T-helper 17 cell (primary cell): ENCODE measurements around the gene DISC1. TPM values are rescaled to one million over a fixed set of nuclear protein-coding genes. Genes with fewer than 3 reads are reported as not detected.
A peak's percentile ranks its signal among the peaks of the same experiment; 100 is the strongest.

Source experiments
- ATAC-seq: fragments of 150-1000 bp; cut with Tn5 transposase; 2 replicates; pipeline ENCODE4 v1.10.0; 2021; ENCODE audit warnings: mild to moderate bottlenecking, moderate library complexity
- DNase-seq, 3 donors: peaks; one replicate each; pipeline versions ENCODE4 v3.0.0 to v3.0.0-alpha.2; 2020 to 2021
- H3K9me3 ChIP-seq: one replicate; pipeline ENCODE4 v1.7.0; 2013; ENCODE audit warnings: low read length, mild to moderate bottlenecking; ENCODE audit not compliant: control insufficient read depth, poor library complexity, severe bottlenecking
- H3K27ac Mint-ChIP-seq: one replicate; pipeline ENCODE4 v1.8.0; 2022; ENCODE audit warnings: mild to moderate bottlenecking, moderate library complexity, mixed read lengths
- H3K27me3 Mint-ChIP-seq: one replicate; pipeline ENCODE4 v1.8.0; 2022; ENCODE audit warnings: mixed read lengths
- H3K36me3 Mint-ChIP-seq: one replicate; pipeline ENCODE4 v1.8.0; 2022; ENCODE audit warnings: low read depth, mixed read lengths
- H3K4me1 Mint-ChIP-seq: one replicate; pipeline ENCODE4 v1.8.0; 2022; ENCODE audit warnings: mild to moderate bottlenecking, mixed read lengths
- H3K4me3 Mint-ChIP-seq: one replicate; pipeline ENCODE4 v1.8.0; 2022; ENCODE audit warnings: mild to moderate bottlenecking, moderate library complexity, mixed read lengths
- total RNA-seq, 4 donors: library from RNA in 2 of 4; stranded (reverse) in 2 of 4; gene quantifications; one replicate each; pipeline ENCODE4 v1.2.3 and lab custom pipeline; 2022 to 2026

DISC1 gene
- total RNA-seq, 2 donors from 2014 or later, result 16.2 to 17.4 TPM

DNA sequence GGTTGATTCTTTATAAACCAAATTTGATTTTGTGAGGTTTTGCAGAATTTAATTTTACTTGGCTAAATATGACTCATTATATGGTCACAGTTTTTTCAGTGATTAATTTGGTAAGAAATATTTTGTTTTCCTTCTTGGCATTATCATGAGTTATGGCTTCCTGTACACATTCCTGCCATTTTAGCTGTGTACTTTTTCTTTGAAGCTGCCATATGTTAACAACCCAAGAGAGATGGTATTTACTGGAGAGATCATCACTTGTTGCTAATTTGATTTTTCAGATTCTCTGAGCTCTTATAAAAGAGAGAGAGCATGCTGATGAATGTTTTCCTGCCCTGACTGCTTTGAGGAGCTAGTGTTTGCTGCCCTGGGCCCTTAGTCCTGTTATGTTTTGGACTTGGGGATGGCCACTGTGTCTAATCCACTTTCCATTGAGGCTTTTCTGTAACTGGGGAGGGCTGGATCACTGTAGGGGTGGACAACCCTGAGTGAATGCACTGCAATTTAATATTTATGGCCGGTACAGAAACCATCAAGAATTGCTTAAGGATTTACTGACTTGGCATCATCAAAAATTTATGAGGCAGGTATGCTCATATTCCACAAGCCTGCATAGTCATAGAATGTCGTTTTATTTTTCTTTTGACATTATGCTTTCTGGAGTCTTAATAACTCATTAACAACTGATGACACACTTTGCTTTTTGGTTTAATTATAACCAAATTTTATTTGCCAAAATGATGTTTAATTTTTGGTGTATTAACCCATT is 200.9 kb downstream of the DISC1 start:
- Mint-ChIP-seq H3K4me1 (peaks cover 9% of the 10 kb centered on the region), H3K27ac (no peak overlapping the region)
- no peak for ATAC-seq

DNA sequence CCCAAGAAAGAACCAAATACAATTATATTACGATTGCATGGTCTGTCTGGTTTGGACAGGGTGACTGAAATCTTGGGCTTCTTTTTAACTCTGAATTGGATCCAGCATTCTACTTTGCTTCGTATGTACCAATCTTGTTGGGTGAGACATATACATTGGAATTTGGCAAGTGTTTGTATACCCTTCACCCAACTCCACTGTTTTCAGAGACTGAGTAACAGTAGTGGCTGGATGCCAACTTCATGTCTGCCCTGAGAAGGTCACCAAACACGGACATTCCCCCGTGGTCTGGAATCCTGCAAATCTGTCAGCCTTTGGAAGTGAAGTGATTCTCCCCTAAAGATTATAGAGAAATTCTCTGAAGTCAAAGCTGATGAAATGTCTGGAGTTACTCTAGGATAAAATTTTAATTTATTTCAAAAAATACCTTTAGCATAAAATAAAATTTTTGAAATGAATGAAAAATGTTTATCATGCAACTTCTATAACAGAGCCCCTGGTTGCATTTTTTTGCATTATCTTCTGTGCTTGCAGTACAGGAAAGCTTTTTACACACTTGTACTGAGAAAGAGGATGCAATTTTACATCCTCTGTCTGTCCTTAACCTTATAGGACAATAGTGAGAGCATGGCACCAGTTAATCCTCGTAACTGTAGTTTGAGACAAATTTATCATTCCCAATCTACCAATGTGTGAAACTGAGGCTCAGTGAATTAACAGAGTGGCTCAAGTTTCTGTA is 201.8 kb downstream of the DISC1 start:
- no peak overlapping the region for H3K4me3 Mint-ChIP-seq
- no peaks in the 10 kb centered on the region for H3K9me3 ChIP-seq
- ATAC-seq (no peak), DNase-seq (no peak)
- no peak overlapping the region for H3K27ac Mint-ChIP-seq
- H3K36me3 Mint-ChIP-seq, result peaks cover 8% of the 10 kb centered on the region
- no peaks in the 10 kb centered on the region for H3K27me3 Mint-ChIP-seq
- H3K4me1 Mint-ChIP-seq, result peaks cover 10% of the 10 kb centered on the region

More for the DNA sequence above, 200.9 kb downstream of the DISC1 start:
- Mint-ChIP-seq H3K4me3 (no peak overlapping the region), H3K36me3 (peaks cover 8% of the 10 kb centered on the region), H3K27me3 (no peaks in the 10 kb centered on the region)
- DNase-seq, result no peak
- no peaks in the 10 kb centered on the region for H3K9me3 ChIP-seq

DNA sequence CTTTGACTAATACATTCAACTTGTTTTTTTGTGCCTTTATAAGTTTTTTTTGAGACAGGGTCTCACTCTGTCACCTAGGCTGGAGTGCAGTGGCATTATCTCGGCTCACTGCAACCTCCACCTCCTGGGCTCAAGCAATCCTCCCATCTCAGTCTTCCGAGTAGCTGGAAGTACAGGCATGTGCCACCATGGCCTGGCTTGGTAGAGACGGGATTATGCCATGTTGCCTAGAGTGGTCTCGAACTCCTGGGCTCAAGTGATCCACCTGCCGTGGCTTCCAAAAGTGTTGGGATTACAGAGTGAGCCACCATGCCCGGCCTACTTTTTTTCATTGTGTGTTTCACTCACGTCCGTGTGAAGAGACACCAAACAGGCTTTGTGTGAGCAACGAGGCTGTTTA is 202.7 kb downstream of the DISC1 start:
- no peak overlapping the region for H3K4me3 Mint-ChIP-seq
- no peak overlapping the region for H3K27ac Mint-ChIP-seq

DNA sequence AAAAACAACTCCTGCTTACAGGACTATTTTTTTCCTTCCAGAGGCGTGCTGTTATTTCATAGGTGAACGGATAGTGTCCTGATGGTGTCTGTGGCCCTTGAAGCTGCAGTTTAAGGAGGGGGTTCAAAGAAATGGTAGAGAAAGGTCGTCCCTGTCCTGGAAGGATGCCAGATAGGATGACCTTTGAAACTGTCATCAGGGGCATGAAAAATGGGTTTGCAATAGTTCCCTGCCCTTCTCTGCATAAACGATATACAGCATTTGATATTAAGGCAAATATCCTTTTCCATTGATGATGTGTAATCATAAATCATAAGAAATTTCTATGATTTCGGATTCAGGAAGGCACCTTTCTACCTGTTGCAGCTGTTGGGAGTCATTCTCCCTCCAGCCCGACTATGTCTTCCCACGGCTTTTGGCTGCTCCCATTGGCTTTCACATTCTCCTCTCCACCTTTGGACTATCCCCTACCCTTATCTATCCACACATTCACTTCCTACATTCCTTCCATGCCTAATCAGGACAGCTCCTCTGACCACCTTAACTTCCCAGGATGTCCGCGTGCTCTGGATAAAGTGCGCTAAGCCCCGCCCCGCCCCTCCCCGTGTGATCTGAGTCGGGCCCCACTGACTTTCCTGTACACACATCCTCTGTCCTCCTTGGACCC is 209.8 kb downstream of the DISC1 start:
- H3K4me3 Mint-ChIP-seq, result no peak overlapping the region
- H3K9me3 ChIP-seq, result no peaks in the 10 kb centered on the region
- peaks cover 7% of the 10 kb centered on the region for H3K36me3 Mint-ChIP-seq
- H3K4me1 Mint-ChIP-seq, result peaks cover 10% of the 10 kb centered on the region
- DNase-seq, result no peak
- ATAC-seq, result no peak
- H3K27ac Mint-ChIP-seq, result no peak overlapping the region
- H3K27me3 Mint-ChIP-seq, result no peaks in the 10 kb centered on the region

More for the DNA sequence above, 202.7 kb downstream of the DISC1 start:
- Mint-ChIP-seq H3K4me1 (peaks cover 10% of the 10 kb centered on the region), H3K27me3 (no peaks in the 10 kb centered on the region), H3K36me3 (peaks cover 9% of the 10 kb centered on the region)
- no peaks in the 10 kb centered on the region for H3K9me3 ChIP-seq
- DNase-seq (no peak), ATAC-seq (no peak)

DNA sequence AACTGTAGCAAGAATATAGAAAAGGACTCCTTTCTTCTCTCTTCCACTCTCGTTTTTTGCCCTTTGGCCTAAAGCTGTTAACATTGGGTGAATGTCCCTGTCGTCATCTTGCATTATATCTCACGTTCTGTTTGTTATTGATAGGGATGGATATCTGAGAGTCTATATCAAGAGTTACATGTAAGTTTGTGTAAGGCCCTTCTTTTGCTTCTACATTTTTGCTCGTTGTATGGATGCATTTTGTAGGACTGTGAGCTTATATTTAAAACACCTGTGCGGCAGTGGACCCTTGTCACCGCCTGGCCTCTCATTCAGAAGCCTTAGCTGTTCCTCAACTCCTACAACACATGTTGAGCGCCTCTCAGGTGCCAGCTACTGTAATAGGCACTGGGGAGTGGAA is 211.9 kb downstream of the DISC1 start:
- peaks cover 7% of the 10 kb centered on the region for H3K36me3 Mint-ChIP-seq
- no peak for DNase-seq
- H3K27ac Mint-ChIP-seq, result no peak overlapping the region
- ATAC-seq, result no peak
- no peaks in the 10 kb centered on the region for H3K27me3 Mint-ChIP-seq
- H3K4me1 Mint-ChIP-seq, result peaks cover 14% of the 10 kb centered on the region
- no peak overlapping the region for H3K4me3 Mint-ChIP-seq
- no peaks in the 10 kb centered on the region for H3K9me3 ChIP-seq

DNA sequence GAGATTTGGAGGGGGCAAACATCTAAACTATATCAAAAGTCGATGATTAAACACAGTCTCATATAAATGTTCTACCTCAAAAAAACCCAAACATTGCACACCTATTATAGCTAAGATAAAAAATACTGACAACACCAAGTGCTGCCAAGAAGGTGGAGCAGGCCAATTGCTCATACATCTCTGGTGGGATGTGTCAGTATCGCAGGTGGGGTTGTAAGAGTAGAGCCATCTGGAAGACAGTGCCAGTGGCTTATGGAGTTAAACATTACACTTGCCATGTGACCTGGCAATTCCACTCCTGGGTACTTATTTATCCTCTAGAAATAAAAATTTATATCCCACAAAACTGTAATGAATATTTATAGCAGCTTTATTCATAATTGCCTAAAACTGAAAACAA is 213.4 kb downstream of the DISC1 start:
- no peak for DNase-seq
- Mint-ChIP-seq H3K27me3 (no peaks in the 10 kb centered on the region), H3K27ac (peak overlapping the region; percentile 4), H3K36me3 (peaks cover 6% of the 10 kb centered on the region), H3K4me1 (peaks cover 23% of the 10 kb centered on the region), H3K4me3 (no peak overlapping the region)
- no peak for ATAC-seq
- no peaks in the 10 kb centered on the region for H3K9me3 ChIP-seq

DNA sequence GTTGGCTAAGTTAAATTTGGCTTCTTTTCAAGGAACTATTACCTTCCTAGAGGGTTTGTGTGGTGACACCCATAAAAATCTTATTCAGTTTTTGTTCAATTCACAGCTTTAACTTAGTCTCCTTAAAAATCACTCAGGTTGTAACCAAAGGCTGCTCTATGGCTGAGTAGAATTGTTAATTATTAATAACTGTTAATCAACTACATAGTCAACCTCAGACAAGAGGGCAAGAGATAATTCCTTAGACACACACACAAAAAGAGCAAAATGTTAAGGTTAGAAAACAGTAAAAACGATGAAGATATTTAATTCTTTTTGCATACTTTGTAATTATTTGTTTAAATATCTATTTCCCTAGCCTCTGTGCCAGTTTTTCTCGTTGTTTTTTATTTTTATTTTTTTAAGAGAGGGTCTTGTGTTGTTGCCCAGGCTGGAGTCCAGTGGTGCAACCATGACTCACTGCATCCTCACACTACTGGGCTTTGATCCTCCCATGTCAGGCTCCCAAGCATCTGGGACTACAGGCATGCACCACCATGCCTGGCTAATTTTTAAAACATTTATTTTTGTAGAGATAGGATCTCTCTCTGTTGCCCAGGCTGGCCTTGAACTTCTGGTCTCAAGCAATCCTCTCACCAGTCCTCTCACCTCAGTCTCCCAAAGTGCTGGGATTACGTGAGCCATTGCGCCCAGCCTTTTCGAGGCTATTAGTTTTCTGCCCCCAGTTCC is 215.2 kb downstream of the DISC1 start:
- no peak for DNase-seq
- no peak for ATAC-seq
- H3K27ac Mint-ChIP-seq, result no peak overlapping the region
- H3K27me3 Mint-ChIP-seq, result no peaks in the 10 kb centered on the region
- H3K4me3 Mint-ChIP-seq, result no peak overlapping the region
- peaks cover 28% of the 10 kb centered on the region for H3K4me1 Mint-ChIP-seq
- no peaks in the 10 kb centered on the region for H3K9me3 ChIP-seq
- H3K36me3 Mint-ChIP-seq, result peaks cover 6% of the 10 kb centered on the region

DNA sequence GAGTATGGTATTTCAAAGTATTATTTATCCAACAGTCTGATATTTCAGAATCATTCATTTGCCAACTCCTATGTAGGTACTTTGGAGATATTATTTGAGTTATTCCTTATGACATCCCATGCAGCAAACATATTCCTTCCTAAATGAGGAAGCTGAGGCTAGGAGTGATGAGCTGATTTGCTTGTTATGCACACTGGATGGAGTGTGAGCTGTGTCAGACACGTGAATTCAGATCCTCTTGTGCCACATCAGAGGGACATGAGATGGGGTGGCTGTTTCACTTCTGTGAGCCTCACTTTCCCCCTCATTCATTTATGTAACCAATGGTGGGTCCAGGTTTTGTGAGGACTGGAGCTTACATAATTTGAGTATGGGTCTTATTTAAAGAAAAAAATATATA is 215.9 kb downstream of the DISC1 start:
- Mint-ChIP-seq H3K4me3 (no peak overlapping the region), H3K27me3 (no peaks in the 10 kb centered on the region), H3K27ac (no peak overlapping the region), H3K4me1 (peaks cover 31% of the 10 kb centered on the region), H3K36me3 (peaks cover 6% of the 10 kb centered on the region)
- no peaks in the 10 kb centered on the region for H3K9me3 ChIP-seq
- ATAC-seq (no peak), DNase-seq (no peak)

DNA sequence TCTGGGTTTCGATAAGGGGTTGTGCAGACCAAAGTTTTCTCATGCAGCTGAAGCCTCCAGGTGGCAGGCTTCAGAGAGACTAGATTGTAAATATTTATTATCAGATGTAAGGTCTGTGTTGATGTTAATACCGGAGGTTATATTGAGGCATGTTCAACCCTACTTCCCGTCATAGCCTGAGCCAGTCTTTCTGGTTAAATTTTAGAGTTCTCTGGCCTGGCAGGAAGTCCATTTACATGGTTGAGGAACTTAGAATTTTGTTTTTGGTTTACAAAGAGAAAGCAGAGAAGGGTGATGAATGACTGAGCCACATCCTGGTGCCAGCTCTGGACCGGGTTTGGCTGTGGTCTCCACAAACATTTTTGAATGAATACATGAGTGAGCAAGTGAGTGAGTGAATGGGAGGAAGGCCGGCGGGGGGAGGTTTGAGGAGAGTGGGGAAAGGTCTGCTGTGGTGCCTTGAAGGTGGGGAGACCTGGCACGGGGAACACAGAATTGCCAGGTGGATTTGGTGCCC is 218.5 kb downstream of the DISC1 start:
- peaks cover 26% of the 10 kb centered on the region for H3K4me1 Mint-ChIP-seq
- no peak for DNase-seq
- no peaks in the 10 kb centered on the region for H3K27me3 Mint-ChIP-seq
- no peak overlapping the region for H3K4me3 Mint-ChIP-seq
- peak overlapping the region; percentile 78 for H3K27ac Mint-ChIP-seq
- no peak for ATAC-seq
- H3K9me3 ChIP-seq, result no peaks in the 10 kb centered on the region
- peaks cover 2% of the 10 kb centered on the region for H3K36me3 Mint-ChIP-seq

DNA sequence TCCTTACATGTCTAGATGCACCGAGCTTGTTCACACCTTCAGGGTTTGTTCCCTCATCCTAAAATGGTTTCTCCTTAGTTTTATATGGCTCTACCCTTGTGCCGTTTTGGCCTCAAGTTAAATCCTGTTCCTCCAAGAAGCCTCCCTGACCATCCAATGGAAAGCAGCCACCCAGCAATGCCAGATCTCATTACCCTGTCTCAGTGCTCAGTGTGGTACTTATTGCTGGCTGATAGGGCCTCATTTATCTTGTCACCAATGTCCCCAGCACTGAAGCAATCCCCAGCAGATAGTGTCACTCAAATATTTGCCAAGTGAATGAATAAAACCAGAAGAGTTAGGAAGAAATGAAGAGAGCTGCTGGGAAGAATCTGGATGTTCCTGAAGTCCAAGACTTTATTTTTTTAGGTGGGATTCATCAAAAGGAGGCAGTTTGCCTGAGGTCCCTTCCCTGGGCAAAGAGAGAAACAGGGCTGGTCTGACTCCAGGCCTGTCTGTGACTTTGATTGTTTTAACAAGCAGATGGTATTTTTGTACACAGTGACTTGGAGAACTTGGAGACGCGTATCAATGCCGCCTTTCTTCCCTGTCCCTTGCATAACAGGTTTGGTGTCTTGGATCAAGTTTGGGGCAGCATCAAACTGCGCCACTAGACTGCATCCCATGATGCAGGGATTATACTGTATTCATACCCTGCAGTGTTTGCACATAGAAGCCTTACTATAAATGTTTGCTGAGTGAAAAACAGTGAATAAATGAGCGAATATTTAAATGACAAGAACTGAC is 221.2 kb downstream of the DISC1 start:
- DNase-seq (no peak), ATAC-seq (no peak)
- peaks cover 6% of the 10 kb centered on the region for H3K36me3 Mint-ChIP-seq
- H3K4me1 Mint-ChIP-seq, result peaks cover 29% of the 10 kb centered on the region
- H3K27ac Mint-ChIP-seq, result peak overlapping the region; percentile 19
- H3K27me3 Mint-ChIP-seq, result no peaks in the 10 kb centered on the region
- H3K4me3 Mint-ChIP-seq, result no peak overlapping the region
- no peaks in the 10 kb centered on the region for H3K9me3 ChIP-seq

DNA sequence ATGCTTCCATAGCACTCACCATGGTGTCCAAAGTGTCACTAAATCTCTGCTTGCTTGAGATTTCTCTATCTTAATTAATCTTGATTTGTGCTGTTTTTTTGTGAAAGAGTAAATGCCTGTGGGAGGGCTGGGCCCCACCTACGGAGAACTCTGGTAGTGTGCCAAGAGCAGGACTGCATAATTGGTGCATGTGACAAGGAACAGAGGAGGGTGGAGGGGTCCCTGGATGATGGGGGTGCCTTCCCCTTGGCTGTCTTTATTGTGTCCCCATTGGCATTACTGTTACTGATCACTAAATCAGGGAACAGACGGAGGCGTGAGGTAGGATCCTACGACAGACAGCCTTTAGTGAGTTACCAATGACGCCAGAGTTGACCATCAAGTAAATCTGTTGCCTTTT is 223.4 kb downstream of the DISC1 start:
- no peak overlapping the region for H3K27ac Mint-ChIP-seq
- peaks cover 6% of the 10 kb centered on the region for H3K36me3 Mint-ChIP-seq
- H3K9me3 ChIP-seq, result no peaks in the 10 kb centered on the region
- ATAC-seq, result no peak
- DNase-seq, result no peak
- H3K4me3 Mint-ChIP-seq, result no peak overlapping the region
- no peaks in the 10 kb centered on the region for H3K27me3 Mint-ChIP-seq
- peaks cover 12% of the 10 kb centered on the region for H3K4me1 Mint-ChIP-seq

DNA sequence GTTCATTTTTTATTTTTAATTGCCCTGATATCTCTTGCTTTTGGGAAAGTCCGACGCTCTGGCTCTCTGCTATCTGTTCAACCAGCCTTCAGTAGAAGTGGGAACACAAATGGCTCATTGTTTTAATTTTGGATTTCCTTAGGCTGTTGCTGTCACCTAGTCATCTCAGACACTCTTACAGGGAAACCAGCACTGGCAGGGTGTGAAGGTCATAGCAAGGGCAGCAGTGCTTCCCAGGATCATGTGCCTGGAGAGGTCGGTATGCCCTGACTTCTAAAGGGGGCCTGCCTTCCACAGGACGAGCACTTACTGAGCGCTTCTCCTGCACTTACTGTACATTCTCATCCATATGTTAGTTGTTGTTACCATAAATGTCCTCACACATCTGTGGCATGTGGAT is 224.2 kb downstream of the DISC1 start:
- Mint-ChIP-seq H3K27ac (no peak overlapping the region), H3K4me3 (no peak overlapping the region), H3K36me3 (peaks cover 4% of the 10 kb centered on the region), H3K27me3 (no peaks in the 10 kb centered on the region), H3K4me1 (peaks cover 8% of the 10 kb centered on the region)
- DNase-seq (no peak), ATAC-seq (no peak)
- H3K9me3 ChIP-seq, result no peaks in the 10 kb centered on the region
